ENCODE measurements around the gene ELL3.

The ELL3 gene

DNA sequence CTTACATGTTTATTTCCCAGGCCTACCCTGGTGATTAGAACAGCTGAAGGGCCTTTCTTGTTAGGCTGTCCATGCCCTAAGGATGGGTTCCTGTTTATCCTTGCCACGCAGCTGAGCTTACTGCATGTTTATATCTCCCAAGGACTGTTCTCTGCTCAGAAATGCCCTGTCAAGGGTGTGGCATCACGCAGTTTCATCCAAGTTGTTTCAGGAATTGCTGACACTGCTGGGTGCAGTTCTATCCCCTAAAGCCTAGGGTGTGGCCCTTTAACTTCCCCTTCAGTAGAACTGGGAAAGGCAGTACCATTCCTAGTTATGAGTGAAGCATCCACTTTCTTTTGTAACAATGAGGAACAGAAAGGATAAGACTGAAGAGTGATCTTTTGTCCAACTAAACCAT is 5.0 kb downstream of the ELL3 start:
- no peak for DNase-seq (ENCODE audit: low read depth in 2 of 2)
- TF ChIP-seq, protein P1, sequence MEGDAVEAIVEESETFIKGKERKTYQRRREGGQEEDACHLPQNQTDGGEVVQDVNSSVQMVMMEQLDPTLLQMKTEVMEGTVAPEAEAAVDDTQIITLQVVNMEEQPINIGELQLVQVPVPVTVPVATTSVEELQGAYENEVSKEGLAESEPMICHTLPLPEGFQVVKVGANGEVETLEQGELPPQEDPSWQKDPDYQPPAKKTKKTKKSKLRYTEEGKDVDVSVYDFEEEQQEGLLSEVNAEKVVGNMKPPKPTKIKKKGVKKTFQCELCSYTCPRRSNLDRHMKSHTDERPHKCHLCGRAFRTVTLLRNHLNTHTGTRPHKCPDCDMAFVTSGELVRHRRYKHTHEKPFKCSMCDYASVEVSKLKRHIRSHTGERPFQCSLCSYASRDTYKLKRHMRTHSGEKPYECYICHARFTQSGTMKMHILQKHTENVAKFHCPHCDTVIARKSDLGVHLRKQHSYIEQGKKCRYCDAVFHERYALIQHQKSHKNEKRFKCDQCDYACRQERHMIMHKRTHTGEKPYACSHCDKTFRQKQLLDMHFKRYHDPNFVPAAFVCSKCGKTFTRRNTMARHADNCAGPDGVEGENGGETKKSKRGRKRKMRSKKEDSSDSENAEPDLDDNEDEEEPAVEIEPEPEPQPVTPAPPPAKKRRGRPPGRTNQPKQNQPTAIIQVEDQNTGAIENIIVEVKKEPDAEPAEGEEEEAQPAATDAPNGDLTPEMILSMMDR (IDR thresholded peaks at IDR 0.05; ENCODE audit: low read depth, low read length) = no peak
- no peak overlapping the region for H3K4me3 ChIP-seq (replicated peaks in 1 of 2; ENCODE audit: low read depth in 2 of 2, low read length in 2 of 2)

DNA sequence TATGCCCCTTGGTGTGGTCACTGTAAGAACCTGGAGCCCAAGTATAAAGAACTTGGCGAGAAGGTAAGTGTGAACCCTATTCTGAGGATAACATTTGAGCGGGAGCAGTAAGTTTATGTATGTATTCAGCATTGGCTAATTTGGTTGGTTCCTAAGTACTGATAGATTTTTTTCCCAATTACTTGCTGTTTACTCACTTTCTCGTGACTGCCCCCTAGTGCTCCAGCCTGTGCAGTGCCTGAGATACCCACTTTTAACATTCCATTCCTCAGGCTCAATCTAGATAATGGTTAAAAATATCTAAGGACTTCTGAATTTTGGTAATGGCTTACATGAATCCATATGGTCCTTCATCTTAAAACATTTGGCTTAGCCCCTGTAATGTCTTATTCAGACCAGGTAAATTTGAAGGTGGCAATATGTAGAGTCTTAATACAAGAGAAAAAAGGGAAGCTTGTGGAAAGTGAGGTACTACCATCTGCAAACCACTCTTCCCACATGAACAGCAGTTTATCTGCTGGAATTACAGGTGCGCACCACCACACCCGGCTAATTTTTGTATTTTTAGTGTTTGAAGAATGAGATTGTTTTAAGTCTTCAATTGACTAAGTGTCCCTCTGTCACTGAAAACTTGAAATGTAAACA is 7.1 kb downstream of the ELL3 start:
- peak; percentile 75 to 77 for DNase-seq (ENCODE audit: low read depth in 2 of 2)
- TF ChIP-seq, protein P1 (IDR thresholded peaks at IDR 0.05; ENCODE audit: low read depth, low read length) = peak; percentile 91
- H3K4me3 ChIP-seq (replicated peaks in 1 of 2; ENCODE audit: low read depth in 2 of 2, low read length in 2 of 2) = no peak overlapping the region

GRCh38 chr15:43763819-43764446 is 12.8 kb downstream of the ELL3 start:
- DNase-seq (ENCODE audit: low read depth in 2 of 2) = no peak
- H3K4me3 ChIP-seq (replicated peaks in 1 of 2; ENCODE audit: low read depth in 2 of 2, low read length in 2 of 2) = no peak overlapping the region
- TF ChIP-seq, protein P1 (IDR thresholded peaks at IDR 0.05; ENCODE audit: low read depth, low read length) = no peak

GRCh38 chr15:43762824-43763223 is 13.9 kb downstream of the ELL3 start:
- TF ChIP-seq, protein P1 (IDR thresholded peaks at IDR 0.05; ENCODE audit: low read depth, low read length) = no peak
- no peak overlapping the region for H3K4me3 ChIP-seq (replicated peaks in 1 of 2; ENCODE audit: low read depth in 2 of 2, low read length in 2 of 2)
- DNase-seq (ENCODE audit: low read depth in 2 of 2) = no peak

DNA sequence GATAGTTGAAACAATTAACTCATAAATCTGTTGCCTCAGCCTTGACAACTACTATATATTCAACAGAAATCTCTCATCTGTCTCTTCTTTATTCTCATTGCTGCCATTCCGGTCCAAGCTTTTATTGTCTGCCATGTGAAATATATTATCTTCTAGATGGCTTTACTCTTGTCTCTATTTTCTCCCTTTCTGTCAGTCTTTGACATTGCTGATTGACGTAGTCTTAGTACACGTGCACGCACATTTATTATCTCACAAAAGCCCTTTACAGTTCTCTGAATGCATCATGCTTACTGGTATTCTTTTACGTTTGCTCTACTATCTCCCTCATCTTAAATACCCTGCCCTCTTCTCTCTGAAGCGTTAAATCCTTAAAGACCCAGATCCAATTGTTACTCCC is 24.9 kb downstream of the ELL3 start:
- H3K4me3 ChIP-seq (replicated peaks in 1 of 2; ENCODE audit: low read depth in 2 of 2, low read length in 2 of 2) = no peak overlapping the region
- no peak for DNase-seq (ENCODE audit: low read depth in 2 of 2)
- TF ChIP-seq, protein P1 (IDR thresholded peaks at IDR 0.05; ENCODE audit: low read depth, low read length) = no peak

- DNase-seq (ENCODE audit: low read depth in 2 of 2) = peak in 1 of 2 donors; percentile 16
- TF ChIP-seq, protein P1 (IDR thresholded peaks at IDR 0.05; ENCODE audit: low read depth, low read length) = no peak
- H3K4me3 ChIP-seq (replicated peaks in 1 of 2; ENCODE audit: low read depth in 2 of 2, low read length in 2 of 2) = no peak overlapping the region
Measured at GRCh38 chr15:43749690-43750345, 26.9 kb downstream of the ELL3 start.

Data from cardiac fibroblast (primary cell).